H1 (cell line): ENCODE results near the gene PPP2R2B. TPM values are rescaled to one million over a fixed set of nuclear protein-coding genes. Genes with fewer than 3 reads are reported as not detected.

ENCODE experiments used
- CTCF ChIA-PET: fragments of 300-600 bp; sonication (Branson Sonifier 250); formaldehyde crosslinking; loops from one replicate; lab custom pipeline; 2021; ENCODE audit not compliant: partially characterized antibody; lab: Charles Lee
- POLR2A ChIA-PET: fragments of 300-600 bp; sonication (Branson Sonifier 250); formaldehyde crosslinking; loops from one replicate; lab custom pipeline; 2021; ENCODE audit warnings: inconsistent platforms; ENCODE audit not compliant: partially characterized antibody; lab: Charles Lee
- DNase-seq, 2 experiments: peaks; one replicate each; pipeline versions ENCODE4 v3.0.0 to v3.0.0-alpha.2; 2010 to 2022; ENCODE audit warnings: low spot score in 2 of 2, low read depth in 1 of 2, mixed read lengths in 1 of 2
- FAIRE-seq: peaks from 2 replicates; lab custom pipeline; 2011; peaks lifted over from hg19 to GRCh38; lab: Jason Lieb, UNC
- H2AFZ ChIP-seq: 2 replicates; pipeline ENCODE4 v1.8.1; 2012; ENCODE audit warnings: low read length, inconsistent platforms
- H2AK5ac ChIP-seq: 2 replicates; pipeline ENCODE4 v1.6.1; 2013; ENCODE audit warnings: low read depth, low read length
- H2BK120ac ChIP-seq: replicated peaks from 2 replicates; pipeline ENCODE3; 2013; ENCODE audit warnings: low read depth, low read length, inconsistent platforms
- H2BK12ac ChIP-seq: 2 replicates; pipeline ENCODE4 v1.6.1; 2013; ENCODE audit warnings: low read depth, low read length
- H2BK15ac ChIP-seq: 2 replicates; pipeline ENCODE4 v1.6.1; 2013; ENCODE audit warnings: low read length
- H2BK20ac ChIP-seq: 2 replicates; pipeline ENCODE4 v1.6.1; 2013; ENCODE audit warnings: low read length
- H2BK5ac ChIP-seq: 2 replicates; pipeline ENCODE4 v1.6.1; 2013; ENCODE audit warnings: low read depth, low read length
- H3K14ac ChIP-seq: 2 replicates; pipeline ENCODE4 v1.6.1; 2013; ENCODE audit warnings: inconsistent platforms; ENCODE audit not compliant: insufficient read length
- H3K18ac ChIP-seq: 2 replicates; pipeline ENCODE4 v1.6.1; 2013; ENCODE audit warnings: low read length; ENCODE audit errors: extremely low read depth
- H3K23ac ChIP-seq: 2 replicates; pipeline ENCODE4 v1.6.1; 2013; ENCODE audit warnings: inconsistent platforms; ENCODE audit not compliant: insufficient read length
- H3K23me2 ChIP-seq: 2 replicates; pipeline ENCODE4 v1.6.1; 2013; ENCODE audit warnings: low read depth, low read length
- H3K27ac ChIP-seq: 2 replicates; pipeline ENCODE4 v1.6.1; 2011; ENCODE audit warnings: low read depth, low read length, inconsistent platforms
- H3K27me3 ChIP-seq, 4 experiments: replicated peaks in 1 of 4; 1 replicate in 1 of 4; 2 replicates in 3 of 4; pipeline versions ENCODE4 v1.6.1 to v1.8.1; 2011 to 2013; ENCODE audit warnings: low read length in 3 of 4, mild to moderate bottlenecking in 3 of 4, inconsistent platforms in 2 of 4, mixed read lengths in 2 of 4, moderate library complexity in 1 of 4; ENCODE audit not compliant: control insufficient read depth in 3 of 4, insufficient read depth in 3 of 4; ENCODE audit errors: extremely low read depth in 1 of 4
- H3K36me3 ChIP-seq, 4 experiments: 2 replicates each; pipeline versions ENCODE4 v1.6.1 to v1.8.1; 2011 to 2013; ENCODE audit warnings: mild to moderate bottlenecking in 4 of 4, low read length in 3 of 4, moderate library complexity in 2 of 4, control low read depth in 1 of 4, inconsistent platforms in 1 of 4; ENCODE audit not compliant: insufficient read depth in 4 of 4, control insufficient read depth in 2 of 4
- H3K4ac ChIP-seq: replicated peaks from 2 replicates; pipeline ENCODE3; 2013; ENCODE audit warnings: low read length, low read depth, mixed read lengths, inconsistent platforms; ENCODE audit not compliant: insufficient read length
- H3K4me1 ChIP-seq, 4 experiments: replicated peaks in 1 of 4; 1 replicate in 1 of 4; 2 replicates in 3 of 4; pipeline versions ENCODE4 v1.6.1 to v1.8.1; 2011 to 2013; ENCODE audit warnings: low read length in 3 of 4, inconsistent platforms in 2 of 4, mixed read lengths in 1 of 4; ENCODE audit not compliant: insufficient read depth in 4 of 4, control insufficient read depth in 3 of 4
- H3K4me2 ChIP-seq, 2 experiments: 2 replicates each; pipeline versions ENCODE4 v1.6.1 to v1.8.1; 2011 to 2013; ENCODE audit warnings: low read depth in 2 of 2, low read length in 2 of 2, control low read depth in 1 of 2, inconsistent platforms in 1 of 2, mild to moderate bottlenecking in 1 of 2; ENCODE audit not compliant: insufficient read depth in 1 of 2
- H3K4me3 ChIP-seq, 4 experiments: fragments of 200-600, 300-600 bp in 1 of 4; sonication (generic), shearing (Covaris generic), sonication (Bioruptor Twin) in 1 of 4; 2 replicates each; pipeline versions ENCODE4 v1.5.1 to v1.8.1; 2011 to 2016; ENCODE audit warnings: low read length in 4 of 4, low read depth in 3 of 4, control low read depth in 2 of 4, inconsistent platforms in 2 of 4, mild to moderate bottlenecking in 2 of 4, mixed read lengths in 1 of 4, moderate library complexity in 1 of 4; ENCODE audit not compliant: insufficient read depth in 2 of 4; ENCODE audit errors: extremely low read depth in 1 of 4
- H3K56ac ChIP-seq: replicated peaks from 2 replicates; pipeline ENCODE3; 2013; ENCODE audit warnings: low read depth, mild to moderate bottlenecking, mixed read lengths, low read length, inconsistent platforms; ENCODE audit not compliant: insufficient read length
- H3K79me1 ChIP-seq: 2 replicates; pipeline ENCODE4 v1.6.1; 2013; ENCODE audit warnings: low read depth, low read length, control low read depth
- H3K79me2 ChIP-seq, 2 experiments: 2 replicates each; pipeline versions ENCODE4 v1.6.1 to v1.8.1; 2012 to 2013; ENCODE audit warnings: low read length in 2 of 2, mild to moderate bottlenecking in 2 of 2, inconsistent platforms in 1 of 2; ENCODE audit not compliant: insufficient read depth in 2 of 2, control insufficient read depth in 1 of 2
- H3K9ac ChIP-seq, 4 experiments: replicated peaks in 1 of 4; 1 replicate in 1 of 4; 2 replicates in 3 of 4; pipeline versions ENCODE4 v1.6.1 to v1.8.1; 2011 to 2013; ENCODE audit warnings: low read depth in 3 of 4, low read length in 3 of 4, control low read depth in 2 of 4, mild to moderate bottlenecking in 2 of 4, moderate library complexity in 2 of 4, inconsistent platforms in 1 of 4; ENCODE audit errors: extremely low read depth in 1 of 4
- H3K9me3 ChIP-seq, 2 experiments: 2 replicates each; pipeline versions ENCODE4 v1.6.1 to v1.8.1; 2012 to 2013; ENCODE audit warnings: mild to moderate bottlenecking in 2 of 2, moderate library complexity in 2 of 2, control low read depth in 1 of 2, inconsistent platforms in 1 of 2, low read depth in 1 of 2, low read length in 1 of 2, mixed read lengths in 1 of 2; ENCODE audit not compliant: insufficient read depth in 2 of 2
- H4K20me1 ChIP-seq, 2 experiments: replicated peaks in 1 of 2; 2 replicates each; pipeline versions ENCODE3 to v1.8.1; 2011 to 2013; ENCODE audit warnings: inconsistent platforms in 2 of 2, low read length in 2 of 2, mild to moderate bottlenecking in 1 of 2; ENCODE audit not compliant: insufficient read depth in 2 of 2, control insufficient read depth in 1 of 2
- H4K5ac ChIP-seq: 2 replicates; pipeline ENCODE4 v1.6.1; 2013; ENCODE audit warnings: low read length, low read depth, mixed read lengths, inconsistent platforms; ENCODE audit not compliant: insufficient read length
- H4K8ac ChIP-seq: 2 replicates; pipeline ENCODE4 v1.8.0; 2013; ENCODE audit warnings: mild to moderate bottlenecking, moderate library complexity, low read length, inconsistent platforms; ENCODE audit not compliant: insufficient read depth; ENCODE audit errors: extremely low read depth
- H4K91ac ChIP-seq: replicated peaks from 2 replicates; pipeline ENCODE3; 2013; ENCODE audit warnings: low read length, mixed read lengths, inconsistent platforms; ENCODE audit not compliant: insufficient read length
- ASH2L ChIP-seq: fragments of 200-600, 300-600 bp; sonication (generic); IDR thresholded peaks from one replicate; pipeline ENCODE4 v1.7.1; 2017; ENCODE audit warnings: low read length
- CHD2 ChIP-seq: IDR thresholded peaks from 2 replicates; pipeline ENCODE4 v1.6.1; 2012; ENCODE audit warnings: low read length, improper control_type of control experiment
- EP300 ChIP-seq, 2 experiments: IDR thresholded peaks; 1 replicate in 1 of 2; 2 replicates in 1 of 2; pipeline ENCODE4 v1.6.1; 2011 to 2012; ENCODE audit warnings: low read depth in 2 of 2, low read length in 2 of 2, mild to moderate bottlenecking in 2 of 2, borderline replicate concordance in 1 of 2, inconsistent platforms in 1 of 2, moderate library complexity in 1 of 2
- SIRT6 ChIP-seq: IDR thresholded peaks from one replicate; pipeline ENCODE4 v1.7.1; 2012; ENCODE audit warnings: low read length, inconsistent platforms
- WGBS, 2 experiments: shearing (Covaris generic) in 1 of 2; methylation state at CpG; one replicate each; pipeline versions ENCODE4 v1.1.6 to v1.1.7; 2013 to 2015; ENCODE audit warnings: low lambda C conversion rate in 2 of 2, mixed read lengths in 2 of 2, inconsistent platforms in 1 of 2, low coverage in 1 of 2, missing lambda C conversion rate in 1 of 2; ENCODE audit not compliant: insufficient replicate concordance in 2 of 2, insufficient coverage in 1 of 2, insufficient read length in 1 of 2; ENCODE audit errors: extremely low coverage in 1 of 2, missing lambda C conversion rate in 1 of 2; 5-methylcytosine and 5-hydroxymethylcytosine counted together
- polyA plus RNA-seq, 7 experiments: library from polyadenylated mRNA; depleted of rRNA in 3 of 7; stranded (reverse) in 5 of 7; unstranded in 2 of 7; fragments of >200 nt in 5 of 7; fragments of 200-250 nt in 2 of 7; gene quantifications; 1 replicate in 5 of 7; 2 replicates in 1 of 7; 4 replicates in 1 of 7; pipeline versions ENCODE4 v1.2.1 to v1.2.3, GENCODE V29; 2011 to 2013; ENCODE audit warnings: missing spikeins in 2 of 7, mixed read lengths in 2 of 7
- total RNA-seq: library from RNA; stranded (reverse); fragmentation: NEBNext Ultra II Directional; extraction: Animal tissue kit (Norgen Biotek cat#: 25700); gene quantifications from 2 replicates; pipeline ENCODE4 v1.2.1, GENCODE V29; 2021

PPP2R2B gene
- total and polyA plus RNA-seq, 2 of the 8 experiments (the other 6 are each of a cell fraction or from before 2014, with no cell fraction given): 21.1 to 37.1 TPM

- Histone ChIP-seq H3K23me2 (no peaks in the 10 kb centered on the region), H2BK20ac (no peak overlapping the region), H2BK5ac (no peak overlapping the region), H3K56ac (no peak overlapping the region), H3K4me1 (peaks cover 0 to 5% (median 2%) of the 10 kb centered on the region in 4 experiments; a peak in 2 of 7 replicates), H3K36me3 (no peaks in the 10 kb centered on the region), H3K79me1 (no peaks in the 10 kb centered on the region), H3K27me3 (no peaks in the 10 kb centered on the region), H4K8ac (no peak overlapping the region), H2BK15ac (no peak overlapping the region), H3K27ac (no peak overlapping the region), H3K14ac (no peak overlapping the region), H4K91ac (no peak overlapping the region), H3K4me3 (no peak overlapping the region), H3K79me2 (no peaks in the 10 kb centered on the region), H3K9me3 (no peaks in the 10 kb centered on the region), H4K5ac (no peak overlapping the region), H3K23ac (no peak overlapping the region), H3K4me2 (no peak overlapping the region), H2AK5ac (no peak overlapping the region), H3K4ac (no peak overlapping the region), H4K20me1 (no peaks in the 10 kb centered on the region), H2BK120ac (no peak overlapping the region), H3K18ac (no peak overlapping the region), H2BK12ac (no peak overlapping the region), H3K9ac (no peak overlapping the region), H2AFZ (no peak overlapping the region)
- FAIRE-seq (no peak), DNase-seq (no peak)
- 77% methylated on average over 3 of the region's 3 CpGs; no CpG with 5 or more reads in 1 of the 2 experiments for WGBS, 2 experiments
- ChIA-PET POLR2A (no interaction called here), CTCF (interaction anchor here (1.1 to 1.5 kb wide), 6 partner anchors 8 to 315 kb away, joined by 3 to 6 read pairs (median 4); no protein-coding TSS in a partner anchor)
- TF ChIP-seq ASH2L: no peak
- no peak for TF ChIP-seq SIRT6
- TF ChIP-seq EP300 (IDR thresholded peaks at IDR 0.05; ENCODE audit: borderline replicate concordance in 1 of 2, low read depth in 2 of 2, low read length in 2 of 2): no peak
- no peak for TF ChIP-seq CHD2
Measured at GRCh38 chr5:146659961-146660360, 218.6 kb downstream of the PPP2R2B start.
